Activated naive CD4-positive, alpha-beta T cell treated with anti-CD3 and anti-CD28 coated beads, Interleukin-2, amount 50 U/mL, for 16 hours (primary cell): ENCODE data around the gene TNFSF10.
A peak's percentile ranks its signal among the peaks of the same experiment; 100 is the strongest.
"Not testable (repeated sequence)": the region's sequence is repeated elsewhere in the genome, so short reads cannot be mapped to it uniquely, and the experiment has no call there.

Experiments
- DNase-seq: peaks from one replicate; pipeline ENCODE4 v3.0.0-alpha.2; 2020

TNFSF10 gene

GRCh38 chr3:172543884-172544283 is 20.7 kb upstream of the TNFSF10 start:
- no peak for DNase-seq

GRCh38 chr3:172543419-172543818 is 20.2 kb upstream of the TNFSF10 start:
- DNase-seq = no peak

- DNase-seq = no peak
These were observed 19.8 kb upstream of the TNFSF10 start for GRCh38 chr3:172542999-172543398.

GRCh38 chr3:172541945-172542488 is 18.8 kb upstream of the TNFSF10 start:
- no peak for DNase-seq

- no peak for DNase-seq
These were observed 16.8 kb upstream of the TNFSF10 start for GRCh38 chr3:172540049-172540448.

- no peak for DNase-seq
These were observed 16.0 kb upstream of the TNFSF10 start for GRCh38 chr3:172539273-172539672.

- DNase-seq = no peak
These were observed 15.3 kb upstream of the TNFSF10 start for GRCh38 chr3:172538368-172539151.

- DNase-seq = no peak
These were observed 14.4 kb upstream of the TNFSF10 start for GRCh38 chr3:172537507-172538158.

GRCh38 chr3:172536993-172537419 is 13.8 kb upstream of the TNFSF10 start:
- DNase-seq = no peak

GRCh38 chr3:172536505-172536904 is 13.3 kb upstream of the TNFSF10 start:
- DNase-seq = no peak

GRCh38 chr3:172530566-172530965 is 7.3 kb upstream of the TNFSF10 start:
- DNase-seq = no peak

GRCh38 chr3:172530101-172530561 is 6.9 kb upstream of the TNFSF10 start:
- no peak for DNase-seq

- no peak for DNase-seq
These were observed 5.4 kb upstream of the TNFSF10 start for GRCh38 chr3:172528677-172529076.

GRCh38 chr3:172527306-172527705 is 4.1 kb upstream of the TNFSF10 start:
- no peak for DNase-seq

- DNase-seq = no peak
These were observed 1.9 kb upstream of the TNFSF10 start for GRCh38 chr3:172525116-172525613.

GRCh38 chr3:172524611-172525010 is 1.4 kb upstream of the TNFSF10 start:
- no peak for DNase-seq

- not testable (repeated sequence) for DNase-seq
These were observed 1.1 kb downstream of the TNFSF10 start for GRCh38 chr3:172521837-172522726.

- no peak for DNase-seq
These were observed 2.9 kb downstream of the TNFSF10 start for GRCh38 chr3:172520301-172520831.

GRCh38 chr3:172519740-172520139 is 3.5 kb downstream of the TNFSF10 start:
- DNase-seq = no peak

- DNase-seq = no peak
These were observed 4.1 kb downstream of the TNFSF10 start for GRCh38 chr3:172518929-172519640.

- DNase-seq = peak; percentile 60
These were observed 5.3 kb downstream of the TNFSF10 start for GRCh38 chr3:172517859-172518466.
